ENCODE results near the gene NOL6.
A peak's percentile ranks its signal among the peaks of the same experiment; 100 is the strongest.

DNA sequence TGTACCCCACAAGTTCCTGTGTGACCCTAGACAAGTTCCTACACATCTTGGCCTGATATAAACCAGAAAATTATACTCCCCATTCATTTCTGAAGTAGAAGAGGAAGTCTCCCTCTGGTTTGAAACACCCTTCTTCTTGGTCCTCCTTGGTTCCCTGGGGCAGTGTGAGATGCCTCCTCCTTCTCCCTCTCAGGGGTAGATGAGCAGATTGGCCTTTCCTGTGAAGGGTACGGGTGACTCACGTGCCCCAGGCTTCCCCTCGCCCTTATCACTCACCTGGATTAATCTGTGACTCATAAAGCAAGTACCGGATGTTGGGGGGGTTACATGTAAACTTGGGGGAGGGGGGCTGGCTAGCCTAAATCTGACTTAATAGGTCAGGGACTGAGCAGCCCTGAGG, 15.3 kb downstream of the NOL6 start:
- TF ChIP-seq POLR2AphosphoS5 (IDR thresholded peaks at IDR 0.05; ENCODE audit: low read depth, low read length) (peak; percentile 37; the same call in 1 of the 2 replicates), REST (IDR thresholded peaks at IDR 0.05; ENCODE audit: insufficient read depth in 1 of 2, low read depth in 2 of 2, low read length in 1 of 2) (no peak), SIN3A (IDR thresholded peaks at IDR 0.05; ENCODE audit: borderline replicate concordance, insufficient read depth, low read depth, low read length) (no peak)
- TF ChIP-seq, protein P1, sequence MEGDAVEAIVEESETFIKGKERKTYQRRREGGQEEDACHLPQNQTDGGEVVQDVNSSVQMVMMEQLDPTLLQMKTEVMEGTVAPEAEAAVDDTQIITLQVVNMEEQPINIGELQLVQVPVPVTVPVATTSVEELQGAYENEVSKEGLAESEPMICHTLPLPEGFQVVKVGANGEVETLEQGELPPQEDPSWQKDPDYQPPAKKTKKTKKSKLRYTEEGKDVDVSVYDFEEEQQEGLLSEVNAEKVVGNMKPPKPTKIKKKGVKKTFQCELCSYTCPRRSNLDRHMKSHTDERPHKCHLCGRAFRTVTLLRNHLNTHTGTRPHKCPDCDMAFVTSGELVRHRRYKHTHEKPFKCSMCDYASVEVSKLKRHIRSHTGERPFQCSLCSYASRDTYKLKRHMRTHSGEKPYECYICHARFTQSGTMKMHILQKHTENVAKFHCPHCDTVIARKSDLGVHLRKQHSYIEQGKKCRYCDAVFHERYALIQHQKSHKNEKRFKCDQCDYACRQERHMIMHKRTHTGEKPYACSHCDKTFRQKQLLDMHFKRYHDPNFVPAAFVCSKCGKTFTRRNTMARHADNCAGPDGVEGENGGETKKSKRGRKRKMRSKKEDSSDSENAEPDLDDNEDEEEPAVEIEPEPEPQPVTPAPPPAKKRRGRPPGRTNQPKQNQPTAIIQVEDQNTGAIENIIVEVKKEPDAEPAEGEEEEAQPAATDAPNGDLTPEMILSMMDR (IDR thresholded peaks at IDR 0.05): no peak

Measured in Panc1 (cell line).